Tibial artery (tissue), 4 donors: Measurements from ENCODE around the gene NEU2.

Experiments used
- DNase-seq, 2 donors: peaks; one replicate each; pipeline ENCODE4 v3.0.0-alpha.2; 2019
- H3K27ac ChIP-seq, 2 donors: fragments of 200-600 bp; sonication (generic) in 1 of 2; 1 replicate in 1 of 2; 2 replicates in 1 of 2; pipeline ENCODE4 v1.5.1; 2018 to 2019; ENCODE audit warnings: mild to moderate bottlenecking in 1 of 2
- H3K27me3 ChIP-seq, 2 donors: fragments of 200-600 bp; sonication (generic) in 1 of 2; one replicate each; pipeline versions ENCODE4 v1.5.1 to v1.6.0; 2016 to 2019
- H3K36me3 ChIP-seq, 3 donors: fragments of 200-600 bp; sonication (generic) in 2 of 3; one replicate each; pipeline ENCODE4 v1.5.1; 2016 to 2019; ENCODE audit warnings: mild to moderate bottlenecking in 2 of 3
- H3K4me1 ChIP-seq, 4 donors: fragments of 200-600 bp; sonication (generic) in 2 of 4; 1 replicate in 3 of 4; 2 replicates in 1 of 4; pipeline ENCODE4 v1.5.1; 2016 to 2019
- H3K4me3 ChIP-seq, 2 donors: fragments of 200-600 bp; sonication (generic) in 1 of 2; 1 replicate in 1 of 2; 2 replicates in 1 of 2; pipeline ENCODE4 v1.5.1; 2018 to 2019; ENCODE audit warnings: mild to moderate bottlenecking in 2 of 2
- H3K9me3 ChIP-seq, 3 donors: fragments of 200-600 bp; sonication (generic) in 1 of 3; one replicate each; pipeline ENCODE4 v1.5.1; 2016 to 2019
- CTCF ChIP-seq, 2 experiments: fragments of 200-600 bp in 1 of 2; fragments of 450-650 bp in 1 of 2; IDR thresholded peaks; one replicate each; pipeline ENCODE4 v1.5.1; 2017 to 2019; ENCODE audit warnings: antibody characterized with exemption in 2 of 2, mild to moderate bottlenecking in 1 of 2, moderate library complexity in 1 of 2
- intact Hi-C: fragments of 100-400 bp; cut with DNase I; formaldehyde crosslinking; loops from one replicate; pipeline ENCODE4 v1.15.0; 2023; ENCODE audit warnings: low total_unique reads

NEU2 gene

DNA sequence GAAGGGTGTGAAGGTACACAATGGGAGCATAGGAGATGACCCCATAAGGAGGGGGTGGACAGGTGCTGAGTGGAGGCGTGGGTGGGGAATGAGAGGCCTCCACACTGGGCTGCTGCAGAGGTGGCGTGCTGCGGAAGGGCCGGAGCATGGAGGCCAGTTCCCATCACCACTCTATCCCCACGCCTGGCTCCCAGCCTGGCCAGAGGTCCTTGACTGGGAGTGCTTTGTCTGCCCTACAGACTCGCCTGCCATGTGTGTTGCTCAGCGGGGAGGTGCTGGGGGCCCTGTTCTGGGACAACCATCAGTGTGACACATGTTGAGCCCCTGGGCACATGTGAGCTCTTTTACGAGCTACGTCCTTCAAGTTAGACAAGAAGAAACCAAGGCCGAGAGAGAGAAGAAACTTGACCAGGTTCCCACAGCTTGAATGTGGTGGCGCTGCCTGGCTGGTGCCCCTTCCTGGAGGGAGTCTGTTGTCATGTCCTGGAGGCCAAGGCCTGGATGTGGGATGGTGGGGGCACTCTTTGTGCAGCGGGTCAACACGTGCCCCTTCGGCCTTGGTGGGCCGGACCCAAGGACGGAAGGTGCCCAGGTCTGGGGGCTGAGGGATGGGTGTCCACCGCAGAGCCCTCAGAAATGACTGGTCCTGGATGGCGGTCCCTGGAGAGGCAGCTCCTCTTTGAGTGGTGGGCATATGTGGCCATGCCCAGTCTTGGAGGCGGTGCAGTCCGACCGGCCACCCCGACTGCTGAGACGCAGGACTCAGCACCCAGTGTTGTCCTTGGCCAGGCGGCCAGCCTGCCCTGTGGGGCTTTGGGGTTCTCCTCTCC is 26.5 kb downstream of the NEU2 start:
- no peak for TF ChIP-seq CTCF (IDR thresholded peaks at IDR 0.05)
- H3K36me3 ChIP-seq, result no peaks in the 10 kb centered on the region
- intact Hi-C loops, result no loop called here
- peaks cover 0 to 7% (median 4%) of the 10 kb centered on the region in 4 donors for H3K4me1 ChIP-seq
- no peaks in the 10 kb centered on the region for H3K27me3 ChIP-seq
- H3K4me3 ChIP-seq, result no peak overlapping the region
- DNase-seq, result peak in 1 of 2 donors; percentile 59
- H3K27ac ChIP-seq, result no peak overlapping the region
- H3K9me3 ChIP-seq, result no peaks in the 10 kb centered on the region

- no peaks in the 10 kb centered on the region for H3K36me3 ChIP-seq
- no peak for DNase-seq
- peak overlapping the region in 1 of 2 donors; percentile 33 for H3K27ac ChIP-seq
- no peak for TF ChIP-seq CTCF (IDR thresholded peaks at IDR 0.05)
- intact Hi-C loops, result no loop called here
- H3K4me1 ChIP-seq, result peaks cover 0 to 2% (median 2%) of the 10 kb centered on the region in 4 donors
- H3K27me3 ChIP-seq, result no peaks in the 10 kb centered on the region
- no peaks in the 10 kb centered on the region for H3K9me3 ChIP-seq
- no peak overlapping the region for H3K4me3 ChIP-seq
Measured at GRCh38 chr2:233059547-233059796, 27.0 kb downstream of the NEU2 start.

- no peak for TF ChIP-seq CTCF (IDR thresholded peaks at IDR 0.05)
- peak; percentile 61 to 67 for DNase-seq
- peaks cover 0 to 2% (median 0%) of the 10 kb centered on the region in 4 donors for H3K4me1 ChIP-seq
Measured at GRCh38 chr2:233059797-233060500, 27.5 kb downstream of the NEU2 start, which contains the start of gene INPP5D. Gene INPP5D, plus strand, starts transcription at chr2:233060342. Its CDS starts 137 bp downstream, at chr2:233060479.

GRCh38 chr2:233060501-233060979 is 28.1 kb downstream of the NEU2 start:
- peak overlapping the region; percentile 39 to 43 for H3K4me3 ChIP-seq
- intact Hi-C loops, result no loop called here
- TF ChIP-seq CTCF (IDR thresholded peaks at IDR 0.05), result no peak
- H3K27me3 ChIP-seq, result no peaks in the 10 kb centered on the region
- peak overlapping the region in 1 of 2 donors; percentile 22 for H3K27ac ChIP-seq
- H3K4me1 ChIP-seq, result peaks cover 0 to 2% (median 0%) of the 10 kb centered on the region in 4 donors
- no peaks in the 10 kb centered on the region for H3K9me3 ChIP-seq
- DNase-seq, result no peak
- no peaks in the 10 kb centered on the region for H3K36me3 ChIP-seq

More at GRCh38 chr2:233059797-233060500, 27.5 kb downstream of the NEU2 start, which contains the start of gene INPP5D:
- intact Hi-C loops, result no loop called here
- Histone ChIP-seq H3K9me3 (no peaks in the 10 kb centered on the region), H3K36me3 (no peaks in the 10 kb centered on the region), H3K27me3 (no peaks in the 10 kb centered on the region), H3K4me3 (peak within 1 kb of the TSS; percentile 39 to 43), H3K27ac (peak within 1 kb of the TSS; percentile 22 to 33)

GRCh38 chr2:233060980-233061590 is 28.6 kb downstream of the NEU2 start:
- peak overlapping the region; percentile 39 to 43 for H3K4me3 ChIP-seq
- peak in 1 of 2 donors; percentile 59 for DNase-seq
- no peaks in the 10 kb centered on the region for H3K27me3 ChIP-seq
- H3K36me3 ChIP-seq, result no peaks in the 10 kb centered on the region
- TF ChIP-seq CTCF (IDR thresholded peaks at IDR 0.05), result no peak
- no peak overlapping the region for H3K27ac ChIP-seq
- peaks cover 0 to 2% (median 0%) of the 10 kb centered on the region in 4 donors for H3K4me1 ChIP-seq
- intact Hi-C loops, result no loop called here
- H3K9me3 ChIP-seq, result no peaks in the 10 kb centered on the region
